ENCODE measurements around the gene LSAMP. TPM values are rescaled to one million over a fixed set of nuclear protein-coding genes. Genes with fewer than 3 reads are reported as not detected.

LSAMP gene
- total RNA-seq, 2 donors from 2014 or later, result 1.9 to 5.4 TPM

- no peak for ATAC-seq (ENCODE audit: insufficient number of reproducible peaks, low FRiP score, low read depth)
- no peak overlapping the region for H3K27ac ChIP-seq
These were observed 637.0 kb downstream of the LSAMP start for GRCh38 chr3:115808244-115808643.

GRCh38 chr3:115806501-115806900 is 638.8 kb downstream of the LSAMP start:
- no peaks in the 10 kb centered on the region for H3K4me1 ChIP-seq (ENCODE audit: control insufficient read depth in 1 of 2, low read depth in 2 of 2)
- H3K4me3 ChIP-seq, result no peak overlapping the region
- DNase-seq (ENCODE audit: low spot score), result no peak
- H3K27me3 ChIP-seq (replicated peaks; ENCODE audit: insufficient read depth), result no peaks in the 10 kb centered on the region
- no peaks in the 10 kb centered on the region for H3K36me3 ChIP-seq
- no peak overlapping the region for H3K27ac ChIP-seq
- no peak for ATAC-seq (ENCODE audit: insufficient number of reproducible peaks, low FRiP score, low read depth)
- no peaks in the 10 kb centered on the region for H3K9me3 ChIP-seq
- no peak for TF ChIP-seq CTCF (IDR thresholded peaks at IDR 0.05)

More at GRCh38 chr3:115808244-115808643, 637.0 kb downstream of the LSAMP start:
- H3K36me3 ChIP-seq, result no peaks in the 10 kb centered on the region
- no peak for DNase-seq (ENCODE audit: low spot score)
- no peaks in the 10 kb centered on the region for H3K4me1 ChIP-seq (ENCODE audit: control insufficient read depth in 1 of 2, low read depth in 2 of 2)
- no peak for TF ChIP-seq CTCF (IDR thresholded peaks at IDR 0.05)
- no peak overlapping the region for H3K4me3 ChIP-seq
- no peaks in the 10 kb centered on the region for H3K27me3 ChIP-seq (replicated peaks; ENCODE audit: insufficient read depth)
- no peaks in the 10 kb centered on the region for H3K9me3 ChIP-seq

GRCh38 chr3:115805520-115805919 is 639.8 kb downstream of the LSAMP start:
- no peak for TF ChIP-seq CTCF (IDR thresholded peaks at IDR 0.05)
- H3K9me3 ChIP-seq, result no peaks in the 10 kb centered on the region
- no peak for ATAC-seq (ENCODE audit: insufficient number of reproducible peaks, low FRiP score, low read depth)
- H3K36me3 ChIP-seq, result no peaks in the 10 kb centered on the region
- no peak for DNase-seq (ENCODE audit: low spot score)
- H3K4me1 ChIP-seq (ENCODE audit: control insufficient read depth in 1 of 2, low read depth in 2 of 2), result no peaks in the 10 kb centered on the region
- no peak overlapping the region for H3K27ac ChIP-seq
- H3K27me3 ChIP-seq (replicated peaks; ENCODE audit: insufficient read depth), result no peaks in the 10 kb centered on the region
- no peak overlapping the region for H3K4me3 ChIP-seq

GRCh38 chr3:115804713-115805119 is 640.6 kb downstream of the LSAMP start:
- Histone ChIP-seq H3K27me3 (replicated peaks; ENCODE audit: insufficient read depth) (no peaks in the 10 kb centered on the region), H3K4me1 (ENCODE audit: control insufficient read depth in 1 of 2, low read depth in 2 of 2) (no peaks in the 10 kb centered on the region), H3K4me3 (no peak overlapping the region), H3K36me3 (no peaks in the 10 kb centered on the region), H3K27ac (no peak overlapping the region), H3K9me3 (no peaks in the 10 kb centered on the region)
- DNase-seq (ENCODE audit: low spot score) (no peak), ATAC-seq (ENCODE audit: insufficient number of reproducible peaks, low FRiP score, low read depth) (no peak)
- TF ChIP-seq CTCF (IDR thresholded peaks at IDR 0.05), result no peak

- no peak for TF ChIP-seq CTCF (IDR thresholded peaks at IDR 0.05)
- Histone ChIP-seq H3K27me3 (replicated peaks; ENCODE audit: insufficient read depth) (no peaks in the 10 kb centered on the region), H3K4me1 (ENCODE audit: control insufficient read depth in 1 of 2, low read depth in 2 of 2) (no peaks in the 10 kb centered on the region), H3K9me3 (no peaks in the 10 kb centered on the region), H3K4me3 (no peak overlapping the region), H3K27ac (no peak overlapping the region), H3K36me3 (no peaks in the 10 kb centered on the region)
- DNase-seq (ENCODE audit: low spot score) (no peak), ATAC-seq (ENCODE audit: insufficient number of reproducible peaks, low FRiP score, low read depth) (no peak)
These were observed 641.1 kb downstream of the LSAMP start for GRCh38 chr3:115804200-115804599.
